ENCODE measurements around the gene PCDHGA8.
"Not testable (repeated sequence)": the region's sequence is repeated elsewhere in the genome, so short reads cannot be mapped to it uniquely, and the experiment has no call there.

Gene PCDHGA8

GRCh38 chr5:141392429-141393198 is at the start of gene PCDHGA8:
PCDHGA8 (plus strand) TSS chr5:141392633; CDS start chr5:141392814, 181 bp downstream.
- DNase-seq = no peak

- DNase-seq = no peak
These were observed 49.7 kb upstream of the PCDHGA8 start for GRCh38 chr5:141342773-141343172.

DNA sequence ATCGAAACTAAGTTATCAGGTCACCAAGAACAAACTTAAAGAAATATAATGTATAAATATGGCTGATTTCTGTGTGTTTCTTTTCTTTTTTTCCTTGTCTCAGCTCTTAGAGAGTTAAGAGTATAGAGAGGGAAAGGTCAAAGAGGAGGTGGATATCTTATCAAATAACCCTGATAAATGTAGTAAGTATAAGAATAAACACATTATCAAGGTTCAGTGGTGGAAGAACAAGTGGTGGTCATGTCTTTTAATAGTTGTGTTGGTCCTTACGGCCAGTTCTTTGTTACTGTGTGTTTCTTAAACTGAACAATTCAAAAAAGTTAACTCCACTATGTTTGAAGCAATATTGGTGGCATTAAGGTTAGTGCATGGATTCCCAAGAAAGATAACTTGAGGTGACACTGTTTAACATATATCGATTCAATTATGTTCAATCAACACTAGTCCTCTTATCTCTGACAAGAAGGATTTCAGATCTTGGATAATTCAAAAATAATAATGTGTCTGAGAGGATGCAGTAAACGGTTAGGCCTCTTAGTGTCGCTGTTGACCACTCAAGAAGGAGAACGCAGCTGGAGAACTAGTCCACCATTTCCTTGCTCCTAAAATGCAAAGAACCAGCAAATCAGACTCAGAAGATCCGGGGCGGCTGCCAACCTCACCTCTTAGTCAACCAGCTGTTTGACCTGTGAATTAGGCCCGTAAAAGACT is 49.0 kb upstream of the PCDHGA8 start, which contains the start of gene PCDHGA3:
Gene PCDHGA3, plus strand, starts transcription at position 588 of the 711 bp plus-strand sequence. CDS start 205 bp downstream, outside the sequence.
- DNase-seq = no peak

DNA sequence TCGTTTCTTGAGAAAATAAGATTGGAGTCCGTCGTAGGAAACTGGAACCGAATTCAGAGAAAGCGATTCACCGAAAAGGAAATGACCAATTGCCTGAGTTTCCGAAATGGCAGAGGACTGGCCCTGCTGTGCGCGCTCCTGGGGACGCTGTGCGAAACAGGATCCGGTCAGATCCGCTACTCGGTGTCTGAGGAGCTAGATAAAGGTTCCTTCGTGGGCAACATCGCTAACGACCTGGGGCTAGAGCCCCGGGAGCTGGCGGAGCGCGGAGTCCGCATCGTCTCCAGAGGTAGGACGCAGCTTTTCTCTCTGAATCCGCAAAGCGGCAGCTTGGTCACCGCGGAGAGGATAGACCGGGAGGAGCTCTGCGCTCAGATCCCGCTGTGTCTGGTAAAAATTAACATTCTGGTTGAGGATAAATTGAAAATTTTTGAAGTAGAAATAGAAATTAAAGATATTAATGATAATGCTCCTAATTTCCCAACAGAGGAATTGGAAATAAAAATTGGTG is 48.4 kb upstream of the PCDHGA8 start:
- DNase-seq = no peak

DNA sequence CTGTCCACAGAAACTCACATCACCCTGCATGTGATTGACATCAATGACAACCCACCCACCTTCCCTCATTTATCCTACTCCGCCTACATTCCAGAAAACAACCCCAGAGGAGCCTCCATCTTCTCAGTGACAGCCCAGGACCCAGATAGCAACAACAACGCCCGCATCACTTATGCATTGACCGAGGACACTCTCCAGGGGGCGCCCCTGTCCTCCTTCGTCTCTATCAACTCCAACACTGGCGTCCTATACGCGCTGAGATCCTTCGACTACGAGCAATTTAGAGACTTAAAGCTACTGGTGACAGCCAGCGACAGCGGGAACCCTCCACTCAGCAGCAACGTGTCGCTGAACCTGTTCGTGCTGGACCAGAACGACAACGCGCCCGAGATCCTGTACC is 47.1 kb upstream of the PCDHGA8 start:
- DNase-seq = no peak

GRCh38 chr5:141346017-141346416 is 46.4 kb upstream of the PCDHGA8 start:
- DNase-seq = not testable (repeated sequence)

DNA sequence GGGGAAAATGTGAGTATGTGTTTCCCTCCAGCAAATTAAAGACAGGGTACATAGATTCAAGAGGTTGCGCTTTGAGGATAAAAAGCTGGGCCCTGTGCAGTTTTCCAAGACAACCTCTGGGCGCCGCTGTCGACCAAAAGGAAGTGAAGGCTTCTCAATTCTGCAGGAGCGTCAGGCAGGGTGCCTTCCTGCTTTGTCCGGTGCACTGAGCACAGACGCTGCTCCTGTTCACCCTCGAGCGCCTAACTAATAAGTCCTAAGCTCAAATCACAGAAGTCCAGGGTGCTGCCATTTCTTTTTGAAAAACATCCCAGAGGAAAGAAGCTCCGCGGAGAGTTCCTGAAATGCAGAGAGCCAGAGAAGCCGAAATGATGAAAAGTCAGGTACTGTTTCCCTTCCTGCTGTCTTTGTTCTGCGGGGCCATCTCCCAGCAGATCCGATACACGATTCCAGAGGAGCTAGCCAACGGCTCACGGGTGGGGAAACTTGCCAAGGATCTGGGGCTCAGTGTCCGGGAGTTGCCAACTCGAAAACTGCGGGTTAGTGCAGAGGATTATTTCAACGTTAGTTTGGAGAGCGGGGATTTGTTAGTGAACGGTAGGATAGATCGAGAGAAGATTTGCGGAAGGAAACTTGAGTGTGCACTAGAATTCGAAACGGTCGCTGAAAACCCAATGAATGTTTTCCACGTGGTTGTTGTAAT is 42.4 kb upstream of the PCDHGA8 start, which contains the start of gene PCDHGB1:
Gene PCDHGB1, plus strand, starts transcription at position 183 of the 703 bp plus-strand sequence. Its CDS starts 162 bp downstream, at position 345.
- DNase-seq = peak in 1 of 2 experiments; percentile 7

- DNase-seq = no peak
These were observed 40.8 kb upstream of the PCDHGA8 start for GRCh38 chr5:141351591-141351990.

DNA sequence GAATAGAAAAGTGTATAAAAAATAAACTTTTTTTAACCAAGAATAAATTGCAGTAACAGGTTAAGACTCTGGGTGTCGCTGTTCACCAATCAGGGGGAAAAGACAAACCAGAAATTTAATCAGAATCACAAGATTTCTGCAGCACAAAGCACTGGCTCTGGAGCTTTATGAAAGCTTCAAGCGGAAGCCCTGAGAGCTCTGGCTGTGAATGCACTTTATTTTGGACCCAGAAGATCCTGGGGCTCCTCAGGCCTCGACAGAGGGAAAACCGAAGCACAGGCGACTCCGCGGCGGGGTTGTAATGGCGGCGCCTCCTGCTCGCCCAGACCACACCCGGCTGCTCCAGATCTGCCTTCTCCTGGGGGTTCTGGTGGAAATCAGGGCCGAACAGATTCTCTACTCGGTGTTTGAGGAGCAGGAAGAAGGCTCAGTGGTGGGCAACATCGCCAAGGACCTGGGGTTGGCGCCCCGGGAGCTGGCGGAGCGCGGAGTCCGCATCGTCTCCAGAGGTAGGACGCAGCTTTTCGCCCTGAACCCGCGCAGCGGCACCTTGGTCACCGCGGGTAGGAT is 37.4 kb upstream of the PCDHGA8 start, which contains the start of gene PCDHGA4:
Gene PCDHGA4, plus strand, starts transcription at position 122 of the 570 bp plus-strand sequence. Its CDS starts 87 bp downstream, at position 209.
- DNase-seq = no peak

- DNase-seq = no peak
These were observed 36.8 kb upstream of the PCDHGA8 start for GRCh38 chr5:141355641-141356040.

DNA sequence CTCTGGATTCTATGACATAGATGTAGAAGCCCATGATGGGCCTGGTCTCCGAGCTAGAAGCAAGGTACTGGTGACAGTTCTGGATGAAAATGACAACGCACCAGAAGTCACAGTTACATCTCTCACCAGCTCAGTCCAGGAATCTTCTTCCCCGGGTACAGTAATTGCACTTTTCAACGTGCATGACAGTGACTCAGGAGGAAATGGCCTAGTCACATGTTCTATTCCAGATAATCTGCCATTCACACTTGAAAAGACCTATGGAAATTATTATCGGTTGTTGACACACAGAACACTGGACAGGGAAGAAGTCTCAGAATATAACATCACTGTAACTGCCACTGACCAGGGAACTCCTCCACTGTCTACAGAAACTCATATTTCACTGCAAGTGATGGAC is 36.3 kb upstream of the PCDHGA8 start:
- no peak for DNase-seq

DNA sequence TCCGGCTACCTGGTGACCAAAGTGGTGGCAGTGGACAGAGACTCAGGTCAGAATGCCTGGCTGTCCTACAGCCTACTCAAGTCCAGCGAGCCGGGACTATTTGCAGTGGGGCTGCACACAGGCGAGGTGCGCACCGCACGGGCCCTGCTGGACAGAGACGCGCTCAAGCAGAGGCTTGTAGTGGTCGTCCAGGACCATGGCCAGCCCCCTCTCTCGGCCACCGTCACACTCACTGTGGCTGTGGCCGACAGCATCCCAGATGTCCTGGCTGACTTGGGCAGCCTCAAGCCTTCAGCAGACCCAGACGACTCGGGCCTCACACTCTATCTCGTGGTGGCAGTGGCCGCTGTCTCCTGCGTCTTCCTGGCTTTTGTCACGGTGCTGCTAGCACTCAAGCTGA is 35.5 kb upstream of the PCDHGA8 start:
- no peak for DNase-seq

DNA sequence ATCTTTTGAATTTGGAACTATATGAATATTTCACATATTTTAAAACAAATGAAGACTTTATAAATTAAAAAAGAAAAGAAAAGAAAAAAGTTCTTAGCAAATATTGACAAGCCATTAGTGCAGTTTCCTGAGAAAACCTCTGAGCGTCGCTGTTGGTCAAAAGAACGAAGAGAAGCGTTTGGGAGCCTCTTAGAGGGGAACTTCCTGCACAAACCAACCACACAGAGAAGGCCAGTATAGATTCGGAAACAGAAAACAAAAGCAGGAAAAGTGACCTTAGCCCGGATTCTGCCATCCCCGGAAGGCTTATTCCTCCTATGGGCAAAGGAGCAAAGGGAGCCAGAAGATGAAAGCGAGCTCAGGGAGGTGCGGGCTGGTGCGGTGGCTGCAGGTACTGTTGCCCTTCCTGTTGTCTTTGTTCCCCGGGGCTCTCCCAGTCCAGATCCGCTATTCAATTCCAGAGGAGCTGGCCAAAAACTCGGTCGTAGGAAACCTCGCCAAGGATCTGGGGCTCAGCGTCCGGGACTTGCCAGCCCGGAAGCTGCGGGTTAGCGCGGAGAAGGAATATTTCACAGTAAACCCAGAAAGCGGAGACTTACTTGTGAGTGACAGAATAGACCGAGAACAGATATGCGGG is 32.5 kb upstream of the PCDHGA8 start, which contains the start of gene PCDHGB2:
Gene PCDHGB2, plus strand, starts transcription at position 205 of the 637 bp plus-strand sequence. Its CDS starts 142 bp downstream, at position 347.
- no peak for DNase-seq

GRCh38 chr5:141360685-141361084 is 31.7 kb upstream of the PCDHGA8 start:
- no peak for DNase-seq

- no peak for DNase-seq
These were observed 29.7 kb upstream of the PCDHGA8 start for GRCh38 chr5:141362719-141363118.

DNA sequence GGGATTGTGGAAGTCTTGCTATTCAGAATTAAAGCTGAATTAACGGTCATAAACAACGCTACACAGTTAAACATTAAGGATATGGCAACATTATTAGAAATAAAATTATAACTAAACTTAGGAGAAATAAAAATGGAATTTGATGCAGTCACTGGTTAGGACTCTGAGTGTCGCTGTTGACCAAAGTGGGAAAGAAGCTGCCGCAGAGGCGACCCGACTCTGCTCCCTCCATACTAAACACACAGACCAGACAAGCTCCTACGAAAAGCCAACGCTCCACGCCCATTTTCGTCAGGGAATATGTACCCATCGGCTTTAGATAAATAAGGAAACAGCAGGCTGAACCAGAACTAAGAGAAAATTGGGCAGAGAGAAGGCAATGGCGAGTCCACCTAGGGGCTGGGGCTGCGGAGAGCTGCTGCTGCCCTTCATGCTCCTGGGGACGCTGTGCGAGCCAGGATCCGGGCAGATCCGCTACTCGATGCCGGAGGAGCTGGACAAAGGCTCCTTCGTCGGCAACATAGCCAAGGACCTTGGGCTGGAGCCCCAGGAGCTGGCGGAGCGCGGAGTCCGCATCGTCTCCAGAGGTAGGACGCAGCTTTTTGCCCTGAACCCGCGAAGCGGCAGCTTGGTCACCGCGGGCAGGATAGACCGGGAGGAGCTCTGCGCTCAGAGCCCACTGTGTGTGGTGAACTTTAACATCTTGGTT is 28.3 kb upstream of the PCDHGA8 start, which contains the start of gene PCDHGA5:
Gene PCDHGA5, plus strand, starts transcription at position 211 of the 709 bp plus-strand sequence. Its CDS starts 169 bp downstream, at position 380.
- no peak for DNase-seq

DNA sequence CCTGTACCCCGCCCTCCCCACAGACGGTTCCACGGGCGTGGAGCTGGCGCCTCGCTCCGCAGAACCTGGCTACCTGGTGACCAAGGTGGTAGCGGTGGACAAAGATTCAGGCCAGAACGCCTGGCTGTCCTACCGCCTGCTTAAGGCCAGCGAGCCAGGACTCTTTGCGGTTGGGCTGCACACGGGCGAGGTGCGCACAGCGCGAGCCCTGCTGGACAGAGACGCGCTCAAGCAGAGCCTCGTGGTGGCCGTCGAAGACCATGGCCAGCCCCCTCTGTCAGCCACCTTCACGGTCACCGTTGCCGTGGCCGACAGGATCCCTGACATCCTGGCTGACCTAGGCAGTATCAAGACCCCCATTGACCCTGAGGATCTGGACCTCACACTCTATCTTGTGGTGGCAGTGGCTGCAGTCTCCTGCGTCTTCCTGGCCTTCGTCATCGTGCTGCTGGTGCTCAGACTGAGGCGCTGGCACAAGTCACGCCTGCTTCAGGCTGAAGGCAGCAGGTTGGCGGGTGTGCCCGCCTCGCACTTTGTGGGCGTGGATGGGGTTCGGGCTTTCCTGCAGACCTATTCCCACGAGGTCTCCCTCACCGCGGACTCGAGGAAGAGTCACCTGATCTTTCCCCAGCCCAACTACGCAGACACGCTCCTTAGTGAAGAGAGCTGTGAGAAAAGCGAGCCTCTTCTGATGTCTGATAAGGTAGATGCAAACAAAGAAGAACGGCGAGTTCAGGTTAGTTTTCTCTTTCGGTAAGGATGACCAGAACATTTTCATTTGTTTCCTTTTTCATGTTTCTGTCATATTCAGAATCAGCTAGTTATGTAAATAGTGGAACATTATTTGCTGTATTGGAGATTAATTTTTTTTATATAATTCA is 26.2 kb upstream of the PCDHGA8 start:
- DNase-seq = no peak

- peak; percentile 8 to 15 for DNase-seq
These were observed 22.2 kb upstream of the PCDHGA8 start, which contains the start of gene PCDHGB3 for GRCh38 chr5:141369994-141370848. PCDHGB3 (plus strand) TSS chr5:141370242; CDS start chr5:141370395, 153 bp downstream.

Data from stimulated activated CD4-positive, alpha-beta T cell treated with anti-CD3 and anti-CD28 coated beads, Interleukin-4, amount 100 ng/mL, for 4 hours (primary cell).